Skin epidermis (tissue), 12 donors: ENCODE measurements around the gene PCCA.
"Not testable (repeated sequence)": the region's sequence is repeated elsewhere in the genome, so short reads cannot be mapped to it uniquely, and the experiment has no call there.

ENCODE experiments used
- H3K27ac ChIP-seq, 21 experiments: fragments of 200-600 bp; sonication (generic) in 11 of 21; one replicate each; pipeline ENCODE4 v1.5.0; 2020; ENCODE audit warnings: mild to moderate bottlenecking in 3 of 21, inconsistent platforms in 2 of 21, moderate library complexity in 2 of 21
- H3K4me3 ChIP-seq, 7 experiments: fragments of 200-600 bp; sonication (generic) in 2 of 7; one replicate each; pipeline ENCODE4 v1.5.0; 2020; ENCODE audit warnings: inconsistent platforms in 2 of 7, mild to moderate bottlenecking in 2 of 7, moderate library complexity in 1 of 7

Gene PCCA

GRCh38 chr13:100382785-100383184, 293.9 kb downstream of the PCCA start:
- Histone ChIP-seq H3K27ac (peak overlapping the region in 1 of 21 experiments; percentile 8), H3K4me3 (no peak overlapping the region)

- no peak overlapping the region for H3K27ac ChIP-seq
- H3K4me3 ChIP-seq: no peak overlapping the region
These were observed 298.5 kb downstream of the PCCA start for GRCh38 chr13:100387416-100387815.

GRCh38 chr13:100388150-100388549, 299.3 kb downstream of the PCCA start:
- not testable (repeated sequence) for H3K27ac ChIP-seq, H3K4me3 ChIP-seq

GRCh38 chr13:100388923-100389322, 300.0 kb downstream of the PCCA start:
- H3K27ac ChIP-seq: no peak overlapping the region
- no peak overlapping the region for H3K4me3 ChIP-seq

GRCh38 chr13:100389617-100390016, 300.7 kb downstream of the PCCA start:
- Histone ChIP-seq H3K27ac (no peak overlapping the region), H3K4me3 (no peak overlapping the region)

GRCh38 chr13:100392709-100393630, 304.1 kb downstream of the PCCA start:
- no peak overlapping the region for H3K4me3 ChIP-seq
- H3K27ac ChIP-seq: peak overlapping the region in 18 of 21 experiments; percentile 3 to 81 (median 60)

- peak overlapping the region in 9 of 21 experiments; percentile 35 to 81 (median 61) for H3K27ac ChIP-seq
- H3K4me3 ChIP-seq: no peak overlapping the region
These were observed 305.3 kb downstream of the PCCA start for GRCh38 chr13:100394005-100394695.

- no peak overlapping the region for H3K4me3 ChIP-seq
- H3K27ac ChIP-seq: no peak overlapping the region
These were observed 306.9 kb downstream of the PCCA start for GRCh38 chr13:100395698-100396373.

- Histone ChIP-seq H3K4me3 (no peak overlapping the region), H3K27ac (no peak overlapping the region)
These were observed 307.9 kb downstream of the PCCA start for GRCh38 chr13:100396776-100397175.

- Histone ChIP-seq H3K27ac (no peak overlapping the region), H3K4me3 (no peak overlapping the region)
These were observed 308.7 kb downstream of the PCCA start for GRCh38 chr13:100397627-100398026.

GRCh38 chr13:100398360-100398759, 309.5 kb downstream of the PCCA start:
- Histone ChIP-seq H3K27ac (no peak overlapping the region), H3K4me3 (no peak overlapping the region)

GRCh38 chr13:100399455-100399854, 310.6 kb downstream of the PCCA start:
- Histone ChIP-seq H3K27ac (no peak overlapping the region), H3K4me3 (no peak overlapping the region)

GRCh38 chr13:100403675-100404074, 314.8 kb downstream of the PCCA start:
- Histone ChIP-seq H3K27ac (no peak overlapping the region), H3K4me3 (no peak overlapping the region)

- Histone ChIP-seq H3K27ac (no peak overlapping the region), H3K4me3 (no peak overlapping the region)
These were observed 320.2 kb downstream of the PCCA start for GRCh38 chr13:100409132-100409531.

- Histone ChIP-seq H3K4me3 (no peak overlapping the region), H3K27ac (no peak overlapping the region)
These were observed 334.5 kb downstream of the PCCA start for GRCh38 chr13:100423375-100423774.

GRCh38 chr13:100428986-100429385, 340.1 kb downstream of the PCCA start:
- H3K27ac ChIP-seq: no peak overlapping the region
- H3K4me3 ChIP-seq: no peak overlapping the region

GRCh38 chr13:100432611-100433010, 343.7 kb downstream of the PCCA start:
- Histone ChIP-seq H3K4me3 (no peak overlapping the region), H3K27ac (no peak overlapping the region)

GRCh38 chr13:100433475-100433874, 344.6 kb downstream of the PCCA start:
- Histone ChIP-seq H3K27ac (no peak overlapping the region), H3K4me3 (no peak overlapping the region)

GRCh38 chr13:100434010-100434763, 345.3 kb downstream of the PCCA start:
- H3K4me3 ChIP-seq: no peak overlapping the region
- no peak overlapping the region for H3K27ac ChIP-seq

- Histone ChIP-seq H3K4me3 (no peak overlapping the region), H3K27ac (no peak overlapping the region)
These were observed 347.2 kb downstream of the PCCA start for GRCh38 chr13:100436099-100436498.
